HEK293 (cell line): Measurements from ENCODE around the gene AKAP17A.

Source experiments
- CTCF ChIA-PET: fragments of 350-600 bp; formaldehyde crosslinking; extraction: SDS; loops from one replicate; lab custom pipeline; 2021; ENCODE audit warnings: antibody characterized with exemption; lab: Yijun Ruan, JAX
- POLR2A ChIA-PET: fragments of 300-600 bp; formaldehyde crosslinking; extraction: SDS; loops from one replicate; lab custom pipeline; 2020; ENCODE audit warnings: antibody characterized with exemption, inconsistent platforms; lab: Yijun Ruan, JAX
- H3K27ac ChIP-seq: fragments of 200-500 bp; sonication (Bioruptor generic); 2 replicates; pipeline ENCODE4 v1.5.1; 2014; ENCODE audit warnings: low read depth, low read length, control low read depth, inconsistent platforms; ENCODE audit errors: extremely low read depth
- H3K36me3 ChIP-seq, 2 experiments: fragments of 200-500 bp in 1 of 2; sonication (Bioruptor generic) in 1 of 2; 1 replicate in 1 of 2; 2 replicates in 1 of 2; pipeline ENCODE4 v1.5.1; 2014 to 2017; ENCODE audit warnings: inconsistent platforms in 2 of 2, low read length in 2 of 2; ENCODE audit not compliant: control insufficient read depth in 2 of 2, insufficient read depth in 1 of 2
- H3K4me1 ChIP-seq: fragments of 200-500 bp; sonication (Bioruptor generic); 2 replicates; pipeline ENCODE4 v1.5.1; 2014; ENCODE audit warnings: mild to moderate bottlenecking, low read length, inconsistent platforms; ENCODE audit not compliant: control insufficient read depth, insufficient read depth
- H3K4me3 ChIP-seq: 2 replicates; pipeline ENCODE4 v1.5.1; 2011; ENCODE audit warnings: low read depth, mild to moderate bottlenecking, control low read depth, low read length, moderate library complexity
- H3K9me3 ChIP-seq: fragments of 200-500 bp; sonication (Bioruptor generic); 2 replicates; pipeline ENCODE4 v1.5.1; 2014; ENCODE audit warnings: low read depth, low read length, inconsistent platforms; ENCODE audit not compliant: control insufficient read depth, insufficient read depth
- ZNF529 ChIP-seq: fragments of 450-650 bp; formaldehyde crosslinking; IDR thresholded peaks from 2 replicates; pipeline ENCODE4 v1.5.1; 2017; ENCODE audit warnings: missing genetic modification characterization, missing biosample characterization; ENCODE audit not compliant: insufficient replicate concordance
- ZNF626 ChIP-seq: fragments of 450-650 bp; sonication (Bioruptor Pico); formaldehyde crosslinking; IDR thresholded peaks from 2 replicates; pipeline ENCODE4 v1.5.1; 2018; ENCODE audit warnings: missing biosample characterization, missing genetic modification characterization, inconsistent platforms

The AKAP17A gene

DNA sequence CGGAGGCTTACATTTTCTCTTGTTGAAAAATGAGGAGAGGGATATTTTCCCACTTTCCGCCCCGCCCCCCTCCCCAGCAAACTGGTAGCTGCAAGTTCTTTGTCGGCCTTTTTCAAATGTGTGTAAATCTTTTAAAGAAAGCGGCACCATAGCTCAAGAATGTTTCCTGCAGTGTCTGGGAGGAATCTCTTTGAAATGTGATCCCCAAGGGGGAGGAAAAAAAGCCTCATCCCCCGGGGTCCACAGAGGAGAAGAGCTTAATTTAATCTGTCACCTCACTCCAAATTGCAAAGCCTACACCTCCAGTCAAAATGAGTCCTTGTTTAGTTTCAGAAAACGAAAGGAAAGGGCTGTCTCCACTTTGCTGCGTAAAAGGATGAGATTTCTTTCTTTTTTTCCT lies 58.2 kb downstream of the AKAP17A start:
- ChIA-PET CTCF (no interaction called here), POLR2A (no interaction called here)
- Histone ChIP-seq H3K9me3 (no peaks in the 10 kb centered on the region; the same call in 1 of the 2 replicates), H3K4me1 (no peaks in the 10 kb centered on the region), H3K4me3 (no peak overlapping the region), H3K27ac (no peak overlapping the region)
- TF ChIP-seq ZNF529, result no peak
- TF ChIP-seq ZNF626 (tag by site-specific recombination), result no peak
- TF ChIP-seq, all 188 proteins: peak for 0
- H3K36me3 ChIP-seq, result no peaks in the 10 kb centered on the region
